Right kidney (tissue), 1 donor: ENCODE data around the gene OSCAR.
"Not testable (repeated sequence)": the region's sequence is repeated elsewhere in the genome, so short reads cannot be mapped to it uniquely, and the experiment has no call there.

Source experiments
- DNase-seq: peaks from one replicate; pipeline ENCODE4 v3.0.0-alpha.2; 2016

OSCAR gene

GRCh38 chr19:54127688-54128440 is 27.3 kb upstream of the OSCAR start:
- no peak for DNase-seq

DNA sequence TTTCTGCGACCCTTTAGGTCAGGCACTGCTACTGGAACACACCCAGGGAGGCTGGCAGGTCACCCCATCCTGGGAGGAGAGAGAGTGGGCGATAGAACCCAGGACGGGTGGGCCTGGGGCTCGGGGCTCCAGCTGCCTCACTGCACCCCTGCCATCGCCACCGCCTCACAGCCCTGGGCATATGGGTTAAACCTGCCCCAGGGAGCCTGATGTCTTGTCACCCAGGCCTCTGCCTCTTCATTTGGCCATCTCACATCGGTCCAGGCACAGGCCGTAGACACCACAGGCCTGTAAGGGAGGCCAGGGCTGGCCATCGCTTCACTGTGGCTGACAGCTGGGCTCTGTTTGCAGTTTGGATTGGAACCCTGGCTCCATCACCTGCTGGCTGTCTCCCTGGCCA is 25.1 kb upstream of the OSCAR start:
- no peak for DNase-seq

DNA sequence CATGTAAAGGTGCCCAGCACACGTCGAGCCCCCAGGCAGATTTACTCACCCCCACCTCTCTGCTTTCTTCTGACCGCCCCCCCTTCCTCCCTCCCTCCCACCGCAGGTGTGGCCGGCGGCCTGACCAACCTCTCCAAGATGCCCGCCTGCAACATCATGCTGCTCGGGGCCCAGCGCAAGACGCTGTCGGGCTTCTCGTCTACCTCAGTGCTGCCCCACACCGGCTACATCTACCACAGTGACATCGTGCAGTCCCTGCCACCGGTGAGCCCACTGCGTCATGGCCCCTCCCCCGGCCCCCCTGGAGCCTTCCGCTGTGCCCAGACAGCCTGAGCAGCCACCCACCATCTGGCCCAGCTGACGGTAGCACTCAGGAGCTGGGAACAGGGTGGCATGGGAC is 23.8 kb upstream of the OSCAR start:
- no peak for DNase-seq

- DNase-seq: no peak
Measured at GRCh38 chr19:54123682-54124081, 23.1 kb upstream of the OSCAR start.

- DNase-seq: no peak
Measured at GRCh38 chr19:54121259-54121658, 20.7 kb upstream of the OSCAR start.

DNA sequence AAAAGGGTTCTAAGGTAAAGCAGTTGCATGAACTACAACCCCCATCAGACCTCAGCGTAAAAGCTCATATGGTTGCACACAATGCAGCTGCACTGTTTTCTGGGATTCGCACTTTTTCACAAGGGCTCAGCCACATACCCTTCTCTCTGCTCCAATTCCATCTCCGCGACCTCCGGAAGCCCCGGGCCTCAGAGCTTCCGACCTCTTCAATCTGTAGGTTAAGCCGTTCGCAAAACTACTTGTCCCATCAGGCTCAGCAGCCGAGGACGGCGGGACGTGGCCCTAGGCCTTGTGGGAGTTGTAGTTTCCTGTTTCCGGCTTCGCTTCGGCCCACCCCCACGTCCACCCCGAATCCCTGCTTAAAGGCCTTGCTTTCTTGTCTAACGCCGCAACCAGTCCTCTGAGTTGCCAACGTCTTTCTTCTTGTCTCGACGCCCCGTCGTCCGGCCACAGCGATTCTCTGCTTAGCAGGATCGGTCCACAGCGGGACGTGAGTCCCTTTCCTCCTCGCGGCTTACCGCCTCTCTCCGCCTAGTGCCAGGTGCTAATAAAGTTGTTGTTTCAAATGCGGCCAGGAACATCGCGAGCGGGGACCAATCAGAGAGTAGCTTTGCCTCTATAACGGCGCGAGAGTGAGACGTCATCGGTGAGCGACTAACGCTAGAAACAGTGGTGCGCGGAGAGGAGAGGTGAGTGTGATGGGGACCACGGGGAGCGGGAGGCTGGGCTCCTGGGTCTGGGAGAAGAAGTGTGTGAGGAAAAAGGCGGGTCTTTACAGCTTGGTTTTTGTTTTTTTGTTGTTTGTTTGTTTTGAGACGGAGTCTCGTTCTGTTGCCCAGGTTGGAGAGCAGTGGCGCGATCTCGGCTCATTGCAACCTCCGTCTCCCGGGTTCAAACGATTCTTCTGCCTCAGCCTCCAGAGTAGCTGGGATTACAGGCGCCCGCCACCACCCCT is 14.8 kb upstream of the OSCAR start, which contains the start of the genes PRPF31 and TFPT:
PRPF31 (plus strand) TSS at position 646 of the 955 bp plus-strand sequence. CDS start 2,525 bp downstream, outside the sequence.
TFPT (minus strand) TSS at position 549 of the 955 bp plus-strand sequence; CDS start at position 161, 388 bp downstream.
- peak; percentile 99 for DNase-seq

DNA sequence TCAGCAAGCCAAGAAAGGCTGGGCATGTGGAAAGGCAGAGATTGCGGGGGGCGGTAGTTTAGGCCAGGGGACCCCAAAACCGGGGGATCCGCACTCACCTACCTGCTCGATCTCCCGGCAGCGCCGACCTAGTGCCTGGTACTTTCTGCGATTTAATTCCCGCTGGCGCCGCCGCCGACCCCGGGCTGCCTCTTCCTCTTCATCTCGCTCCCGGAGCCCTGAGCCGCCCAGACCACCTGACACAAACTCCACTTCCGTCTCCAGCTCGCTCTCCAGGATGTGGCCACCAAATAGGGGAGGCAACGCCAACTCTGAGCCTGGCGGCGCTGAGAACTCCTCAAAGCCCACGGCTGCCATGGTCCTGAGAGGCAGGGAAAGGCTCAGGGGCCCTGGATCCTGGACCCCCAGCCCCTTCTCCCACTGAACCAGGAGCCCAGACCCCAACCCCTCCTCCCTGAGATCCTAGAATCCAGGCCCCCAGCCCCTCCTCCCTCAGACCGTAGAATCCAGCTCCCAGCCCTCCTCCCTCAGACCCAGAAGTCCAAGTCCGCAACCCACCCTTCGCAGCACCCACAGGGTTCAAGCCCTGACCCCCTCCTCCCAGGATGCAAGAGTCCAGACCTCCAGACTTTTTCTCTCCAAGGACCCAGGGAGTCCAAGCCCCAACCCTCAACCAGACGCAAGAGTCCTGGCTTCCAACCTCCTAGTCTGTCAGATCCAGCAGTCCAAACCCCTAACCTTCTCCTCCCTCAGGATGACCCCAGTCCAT is 13.9 kb upstream of the OSCAR start:
- DNase-seq: no peak

GRCh38 chr19:54109651-54110050 is 9.0 kb upstream of the OSCAR start:
- no peak for DNase-seq

DNA sequence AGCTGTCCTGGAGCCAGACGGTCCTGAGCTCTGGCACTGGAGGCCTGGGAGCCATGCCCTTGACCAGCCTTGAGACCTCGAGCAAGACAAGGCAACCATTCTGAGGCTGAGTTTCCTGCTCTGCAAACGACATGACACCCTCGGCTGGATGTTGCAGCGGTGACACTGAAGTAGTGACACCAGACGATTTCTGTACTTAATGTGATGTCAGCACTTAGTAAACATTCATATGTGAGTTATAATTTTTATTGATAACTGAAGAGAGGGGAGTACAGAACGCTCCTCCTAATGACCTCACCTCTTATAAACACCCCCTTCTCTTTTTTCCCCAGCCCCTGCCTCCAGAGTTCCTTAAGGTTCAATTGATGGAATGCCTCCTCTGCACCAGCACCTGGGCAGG is 7.9 kb upstream of the OSCAR start:
- DNase-seq: no peak

DNA sequence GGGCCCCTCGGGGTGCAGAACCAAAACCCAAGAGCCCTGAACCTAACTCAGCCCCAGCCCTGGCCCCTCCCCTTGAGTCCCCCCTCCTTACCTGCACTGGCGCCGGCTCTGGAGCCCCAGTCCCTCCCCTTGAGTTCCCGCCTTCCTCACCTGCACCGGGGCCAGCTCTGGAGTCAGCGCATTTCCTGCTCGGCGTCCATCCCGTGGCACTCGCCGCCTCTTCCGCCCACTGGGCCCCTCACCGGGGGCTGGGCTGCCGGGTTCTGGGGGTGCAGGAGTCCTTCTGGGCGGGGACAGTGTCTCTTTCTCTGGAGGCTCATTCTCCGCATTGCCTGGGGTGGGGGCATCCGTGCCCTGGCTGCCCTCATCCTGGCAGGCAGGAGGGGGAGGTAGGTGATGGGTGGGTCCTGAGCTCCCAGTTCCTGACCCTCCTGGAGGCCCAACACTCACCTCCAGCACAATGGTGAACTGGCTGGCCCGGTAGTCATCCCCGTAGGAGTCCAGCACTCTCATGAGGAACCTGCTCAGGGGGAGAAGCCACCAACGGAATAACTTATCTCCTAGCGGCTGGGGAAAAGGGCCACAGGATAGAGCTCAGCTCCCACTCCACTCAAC is 7.4 kb upstream of the OSCAR start:
- no peak for DNase-seq

DNA sequence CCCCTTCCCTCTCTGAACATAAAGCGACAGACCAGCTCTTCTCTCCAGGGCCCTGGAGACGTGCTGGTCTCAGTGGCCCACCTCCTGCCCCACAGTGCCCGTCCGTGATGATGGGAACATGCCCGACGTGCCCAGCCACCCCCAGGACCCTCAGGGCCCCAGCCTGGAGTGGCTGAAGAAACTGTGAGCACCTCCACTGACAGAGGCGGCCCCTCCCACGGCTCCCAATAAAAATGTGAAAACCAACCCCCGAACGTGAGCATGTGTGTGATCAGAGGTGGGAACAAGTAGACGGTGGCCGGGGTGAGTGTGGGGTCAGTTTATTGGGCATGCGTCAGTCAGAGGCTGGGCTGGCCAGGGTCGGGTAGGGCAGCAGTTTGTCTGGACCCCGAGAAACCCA is 6.1 kb upstream of the OSCAR start:
- DNase-seq: no peak

DNA sequence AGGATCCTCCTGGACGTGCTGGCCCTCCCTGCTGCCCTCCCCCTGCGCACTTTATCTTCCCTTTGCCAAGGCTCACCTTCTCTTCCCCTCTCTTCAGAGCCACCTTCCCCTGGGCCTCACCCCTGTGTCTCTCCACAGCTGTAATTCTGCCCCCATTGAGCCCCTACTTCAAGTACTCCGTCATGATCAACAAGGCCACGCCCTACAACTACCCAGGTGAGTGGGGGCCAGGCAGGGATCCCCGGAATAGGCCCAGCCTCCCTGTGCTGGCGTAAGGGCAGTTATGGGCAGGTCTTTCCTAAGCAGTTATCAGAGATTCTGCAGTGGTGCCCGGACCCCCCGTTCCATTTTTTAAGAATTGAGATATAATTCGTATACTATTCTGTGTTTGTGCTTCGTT is 5.2 kb upstream of the OSCAR start:
- DNase-seq: no peak

GRCh38 chr19:54104998-54105715 is 4.6 kb upstream of the OSCAR start:
- no peak for DNase-seq

GRCh38 chr19:54102421-54103169 is 2.0 kb upstream of the OSCAR start, which contains the start of gene NDUFA3:
TSS of gene NDUFA3 (plus strand) at chr19:54102855. CDS start at chr19:54102879, 24 bp downstream.
- DNase-seq: peak; percentile 75

GRCh38 chr19:54099903-54100255 is 724 bp downstream of the OSCAR start:
- DNase-seq: not testable (repeated sequence)

DNA sequence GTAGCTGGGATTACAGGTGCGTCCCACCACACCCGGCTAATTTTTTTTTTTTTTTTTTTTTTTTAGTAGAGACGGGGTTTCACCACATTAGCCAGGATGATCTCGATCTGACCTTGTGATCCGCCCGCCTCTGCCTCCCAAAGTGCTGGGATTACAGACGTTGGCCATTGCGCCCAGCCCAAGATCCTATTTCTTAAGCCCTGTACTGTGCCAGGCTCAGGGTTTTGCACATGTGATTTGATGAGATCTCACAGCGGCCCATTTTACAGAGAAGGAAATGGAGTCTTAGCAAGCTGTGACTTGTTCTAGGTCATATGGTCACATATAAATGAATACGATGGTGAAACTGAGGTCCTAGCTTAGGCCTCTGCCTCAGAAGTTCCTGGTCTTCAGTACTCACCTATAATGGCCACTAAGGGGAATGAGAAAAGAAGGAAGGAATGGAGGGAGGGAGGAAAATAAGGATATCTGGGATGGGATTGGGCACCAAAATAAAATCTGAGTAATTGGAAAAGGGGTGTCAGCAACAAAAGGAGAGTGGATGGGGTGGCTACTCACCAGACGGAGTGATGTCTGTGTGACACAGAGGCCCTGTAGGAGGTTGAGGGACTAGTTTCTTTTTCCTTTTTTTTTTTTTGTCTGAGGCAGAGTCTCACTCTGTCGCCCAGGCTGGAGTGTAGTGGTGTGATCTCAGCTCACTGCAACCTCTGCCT is 1.3 kb downstream of the OSCAR start:
- DNase-seq: no peak

GRCh38 chr19:54096617-54097106 is 3.9 kb downstream of the OSCAR start:
- DNase-seq: no peak

GRCh38 chr19:54095859-54096616 is 4.6 kb downstream of the OSCAR start:
- peak; percentile 55 for DNase-seq
